Measurements from ENCODE around the gene PAAF1.
A peak's percentile ranks its signal among the peaks of the same experiment; 100 is the strongest.
"Not testable (repeated sequence)": the region's sequence is repeated elsewhere in the genome, so short reads cannot be mapped to it uniquely, and the experiment has no call there.

PAAF1 gene

DNA sequence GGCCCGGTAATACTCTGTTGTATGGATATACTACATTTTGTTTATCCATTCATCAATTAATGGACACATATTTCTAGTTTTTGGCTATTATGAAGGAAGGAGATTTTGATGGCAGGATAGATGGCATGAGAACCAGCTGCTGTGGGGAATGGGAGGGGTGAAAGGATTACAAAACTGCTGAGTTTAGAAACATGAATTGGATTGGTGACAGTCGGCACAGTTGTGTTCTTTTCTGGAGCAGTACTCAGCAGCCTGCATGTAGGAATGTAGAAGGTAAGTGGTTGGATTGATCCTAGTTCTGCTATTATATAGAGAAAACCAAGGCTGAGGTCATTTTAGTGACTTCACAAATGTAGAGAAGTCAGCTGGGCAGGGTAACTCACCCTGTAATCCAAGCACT lies 7.1 kb downstream of the PAAF1 start:
- DNase-seq = no peak

- no peak for DNase-seq
Observed at GRCh38 chr11:73888244-73888643, 11.4 kb downstream of the PAAF1 start.

- DNase-seq = no peak
Observed at GRCh38 chr11:73889019-73889418, 12.2 kb downstream of the PAAF1 start.

DNA sequence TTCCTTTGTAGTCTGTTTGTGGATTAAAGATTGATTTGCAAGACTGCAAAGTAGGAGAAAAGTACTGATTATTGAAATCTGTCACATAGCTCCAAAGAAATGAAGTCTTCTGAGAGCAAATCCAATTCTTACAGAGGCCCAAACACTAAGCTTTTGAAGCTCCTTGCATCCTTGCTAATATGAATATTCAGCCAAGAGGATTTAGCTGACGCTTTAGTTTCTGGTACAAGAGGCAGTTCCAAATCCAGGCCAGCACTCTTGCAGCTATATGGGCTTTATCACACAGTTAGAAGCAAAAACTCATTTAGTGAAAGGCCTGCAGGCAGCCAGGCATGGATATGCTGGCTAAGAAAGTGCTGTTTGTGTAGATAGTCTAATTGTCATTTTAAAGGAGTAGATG lies 12.7 kb downstream of the PAAF1 start:
- no peak for DNase-seq

DNA sequence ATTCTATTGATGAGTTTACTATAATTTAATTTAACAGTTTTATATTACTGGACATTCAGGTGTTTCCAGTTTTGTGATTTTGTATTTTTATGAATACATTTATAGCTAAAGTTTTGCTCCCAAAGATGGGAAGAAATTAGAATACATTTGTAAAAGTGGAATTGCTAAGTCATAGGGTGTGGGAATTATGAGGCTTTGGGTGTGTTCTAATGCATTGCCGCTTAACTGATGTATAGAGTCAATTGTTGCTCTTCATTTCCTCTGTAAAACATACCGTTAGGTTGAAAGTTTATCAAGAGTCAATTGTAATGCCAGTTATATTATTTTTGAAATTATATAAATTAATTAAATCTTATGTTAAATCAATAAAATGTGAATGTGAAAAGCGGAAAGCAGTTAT lies 16.2 kb downstream of the PAAF1 start:
- no peak for DNase-seq

DNA sequence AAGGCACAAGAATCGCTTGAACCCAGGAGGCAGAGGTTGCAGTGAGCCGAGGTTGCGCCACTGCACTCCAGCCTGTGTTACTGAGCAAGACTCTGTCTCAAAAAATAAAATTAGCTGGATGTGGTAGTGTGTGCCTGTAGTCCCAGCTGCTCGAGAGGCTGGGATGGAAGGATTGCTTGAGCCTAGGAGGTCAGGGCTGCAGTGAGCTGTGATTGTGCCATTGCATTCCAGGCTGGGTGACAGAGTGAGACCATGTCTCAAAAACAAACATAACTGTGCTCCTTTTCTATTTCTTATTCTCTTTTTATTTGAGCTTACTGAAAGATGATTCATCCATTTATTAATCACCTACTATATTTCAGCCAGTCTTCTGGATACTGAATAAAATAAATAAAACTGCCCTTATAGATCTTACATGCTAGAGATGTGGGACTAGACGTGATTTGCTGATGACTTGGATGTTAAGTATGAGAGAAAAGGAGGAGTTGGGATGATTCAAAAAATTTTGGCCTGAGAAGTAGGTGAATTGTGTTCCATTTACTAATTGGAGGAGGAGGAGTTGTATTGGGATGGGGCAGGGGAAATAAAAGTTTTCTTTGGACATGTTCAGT lies 18.0 kb downstream of the PAAF1 start:
- no peak for DNase-seq

DNA sequence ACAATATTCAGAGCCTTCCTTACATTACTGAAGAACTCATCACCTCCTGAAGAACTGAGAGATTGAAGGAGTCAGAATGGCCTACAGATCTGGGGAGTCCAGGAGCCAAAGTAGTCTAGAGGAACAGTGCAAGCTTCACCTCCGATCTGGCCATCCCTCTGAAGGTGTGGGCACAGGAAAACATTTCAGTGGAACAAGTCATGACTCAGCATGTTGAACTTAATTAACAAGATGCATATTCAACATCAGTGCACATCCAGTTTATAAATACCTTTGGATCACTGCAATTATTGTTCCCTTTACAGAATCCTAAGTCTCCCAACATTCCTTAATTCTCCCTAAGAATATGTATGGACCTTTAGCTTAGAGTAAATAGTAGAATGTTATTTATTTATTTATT lies 25.5 kb downstream of the PAAF1 start:
- no peak for DNase-seq

DNA sequence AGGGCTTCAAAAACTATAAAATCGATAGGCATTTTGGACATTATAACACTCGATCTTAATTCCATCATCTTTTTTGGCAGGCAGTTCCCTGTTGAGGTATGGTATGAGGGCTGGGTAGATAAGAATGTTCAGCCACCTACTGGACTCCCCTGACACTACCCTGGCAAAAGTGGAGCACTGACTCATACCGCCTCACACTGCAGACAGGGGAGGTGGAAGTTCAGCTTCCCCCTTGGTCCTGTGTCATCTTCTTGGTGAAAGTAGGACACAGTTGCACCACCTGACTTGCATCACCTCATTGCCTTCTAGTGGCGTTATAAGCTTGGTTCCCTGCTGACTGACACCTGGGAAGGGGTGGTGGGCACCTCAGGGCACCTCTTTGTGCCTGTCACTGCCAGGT lies 30.4 kb downstream of the PAAF1 start:
- DNase-seq = peak; percentile 4

DNA sequence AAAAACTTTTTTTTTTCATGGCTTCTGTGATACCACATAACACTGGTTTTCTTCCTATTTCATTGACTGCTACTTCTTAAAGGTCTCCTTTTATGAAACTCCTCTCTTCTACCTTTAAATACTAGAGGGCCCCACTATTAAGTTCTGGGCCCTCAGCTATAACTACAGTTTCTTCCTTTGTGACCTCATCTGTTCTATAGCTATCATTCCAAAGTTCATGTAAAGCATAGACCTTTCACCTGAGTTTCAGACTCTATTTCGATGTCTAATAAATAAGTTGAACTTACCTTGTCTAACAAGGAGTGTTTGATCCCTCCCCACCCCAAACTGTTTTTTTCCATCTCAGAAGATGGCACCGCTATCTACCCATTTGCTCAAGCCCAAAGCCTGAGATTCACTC lies 35.2 kb downstream of the PAAF1 start:
- DNase-seq = no peak

DNA sequence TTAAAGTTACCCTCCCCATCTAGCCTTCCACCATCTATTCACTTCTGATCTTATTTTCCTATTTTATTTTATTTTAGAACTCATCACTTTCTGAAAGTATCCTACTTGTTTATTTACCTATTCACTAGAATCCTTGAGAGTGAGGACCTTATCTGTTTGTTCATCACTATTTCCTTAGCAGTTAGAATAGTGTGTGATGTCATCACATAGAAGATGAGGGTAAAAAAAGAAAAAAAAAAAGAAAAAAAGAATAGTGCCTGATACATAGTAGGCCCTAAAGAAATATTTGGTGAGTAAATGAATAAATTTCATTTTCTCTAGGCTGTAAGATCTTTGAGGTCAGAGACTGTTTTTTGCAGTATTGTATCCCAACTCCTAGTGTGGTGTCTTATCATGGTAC lies 36.7 kb downstream of the PAAF1 start:
- no peak for DNase-seq

DNA sequence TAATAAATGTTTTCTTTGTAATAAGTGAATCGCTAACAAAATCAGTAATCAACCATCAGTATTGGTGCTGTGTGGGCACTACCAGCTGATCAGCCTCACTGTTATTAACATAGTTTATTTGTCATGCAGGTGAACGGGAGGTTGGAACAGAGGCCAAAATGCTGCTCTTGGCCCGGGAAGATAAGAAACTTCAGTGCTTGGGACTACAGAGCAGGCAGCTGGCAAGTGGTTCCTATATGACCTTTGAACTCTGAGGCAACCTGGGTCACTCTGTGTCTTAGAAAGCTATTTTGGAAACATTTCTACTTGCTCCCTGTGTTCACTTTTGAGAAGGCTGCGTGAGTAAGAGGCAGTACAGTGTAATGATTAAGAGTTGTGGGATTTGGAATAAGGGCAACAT lies 37.5 kb downstream of the PAAF1 start:
- DNase-seq = no peak

DNA sequence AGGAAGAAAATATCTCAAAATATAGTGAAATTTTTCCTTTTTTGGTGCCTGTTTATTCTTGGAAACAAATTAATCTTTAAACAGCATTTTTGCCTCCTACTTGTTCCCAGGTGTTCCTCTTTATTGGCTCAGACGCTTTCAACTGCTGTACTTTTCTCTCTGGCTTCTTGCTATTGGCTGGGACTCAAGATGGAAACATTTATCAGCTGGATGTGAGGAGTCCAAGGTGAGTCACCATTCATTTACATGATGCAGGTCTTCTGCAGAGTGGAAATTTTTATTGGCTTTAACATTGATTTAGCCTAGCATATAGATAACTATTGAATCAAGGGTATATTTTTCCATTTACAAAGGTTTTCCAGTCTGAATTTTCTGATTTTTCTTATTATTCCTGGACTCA lies 39.6 kb downstream of the PAAF1 start:
- DNase-seq = no peak

- DNase-seq = no peak
Observed at GRCh38 chr11:73921180-73921579, 44.4 kb downstream of the PAAF1 start.

GRCh38 chr11:73929388-73929787 lies 52.6 kb downstream of the PAAF1 start:
- DNase-seq = no peak

- DNase-seq = no peak
Observed at GRCh38 chr11:73931039-73931645, 54.3 kb downstream of the PAAF1 start.

DNA sequence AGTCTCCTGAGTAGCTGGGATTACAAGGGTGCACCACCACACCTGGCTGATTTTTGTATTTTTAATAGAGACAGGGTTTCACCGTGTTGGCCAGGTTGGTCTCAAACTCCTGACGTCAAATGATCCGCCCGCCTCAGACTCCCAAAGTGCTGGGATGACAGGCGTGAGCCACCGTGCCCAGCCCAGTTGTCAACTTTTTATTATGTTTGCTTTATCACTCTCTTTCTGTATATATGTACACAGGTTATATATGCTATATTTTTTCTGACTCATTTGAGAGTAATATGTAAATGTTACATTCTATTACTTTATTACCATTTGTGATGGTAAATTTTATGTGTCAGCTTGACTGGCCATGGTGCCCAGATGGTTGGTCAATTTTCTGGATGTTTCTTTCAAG lies 55.2 kb downstream of the PAAF1 start:
- no peak for DNase-seq

DNA sequence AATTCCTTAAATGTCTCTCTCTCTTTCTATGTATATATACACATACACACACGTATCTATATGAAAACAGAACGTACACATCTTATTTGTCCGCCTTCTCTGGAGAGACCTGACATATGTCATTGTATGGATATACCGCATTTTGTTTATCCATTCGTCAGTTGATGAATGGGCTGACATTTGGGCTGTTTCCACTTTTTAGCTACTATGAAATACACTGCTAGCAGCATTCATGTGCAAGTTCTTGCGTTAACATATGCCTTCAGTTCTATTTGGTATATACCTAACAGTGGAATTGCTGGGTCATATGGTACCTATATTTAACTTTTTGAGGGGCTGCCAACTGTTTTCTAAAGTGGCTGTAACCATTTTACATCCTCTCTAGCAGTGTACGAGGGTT lies 56.0 kb downstream of the PAAF1 start:
- DNase-seq = no peak

GRCh38 chr11:73936047-73936446 lies 59.2 kb downstream of the PAAF1 start:
- not testable (repeated sequence) for DNase-seq

DNA sequence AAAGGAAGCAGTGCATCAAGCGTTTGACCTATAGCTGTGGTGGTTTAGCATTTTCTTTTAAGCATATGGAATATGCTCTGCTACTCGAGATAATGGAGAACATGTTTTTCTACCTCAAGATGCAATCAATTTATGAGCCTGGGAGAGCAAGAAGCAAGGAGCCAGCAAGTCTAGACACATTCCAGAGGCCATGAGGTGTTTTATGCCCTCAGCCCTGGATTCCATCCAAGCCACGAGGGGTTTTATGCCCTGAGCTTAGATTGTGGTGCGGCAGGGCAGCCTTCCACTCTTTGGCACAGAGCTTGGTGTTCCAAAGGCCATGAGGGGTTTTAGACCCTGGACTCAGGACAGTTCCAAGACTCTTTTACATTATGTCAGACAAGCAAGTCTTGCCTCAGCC lies 62.3 kb downstream of the PAAF1 start:
- no peak for DNase-seq

DNA sequence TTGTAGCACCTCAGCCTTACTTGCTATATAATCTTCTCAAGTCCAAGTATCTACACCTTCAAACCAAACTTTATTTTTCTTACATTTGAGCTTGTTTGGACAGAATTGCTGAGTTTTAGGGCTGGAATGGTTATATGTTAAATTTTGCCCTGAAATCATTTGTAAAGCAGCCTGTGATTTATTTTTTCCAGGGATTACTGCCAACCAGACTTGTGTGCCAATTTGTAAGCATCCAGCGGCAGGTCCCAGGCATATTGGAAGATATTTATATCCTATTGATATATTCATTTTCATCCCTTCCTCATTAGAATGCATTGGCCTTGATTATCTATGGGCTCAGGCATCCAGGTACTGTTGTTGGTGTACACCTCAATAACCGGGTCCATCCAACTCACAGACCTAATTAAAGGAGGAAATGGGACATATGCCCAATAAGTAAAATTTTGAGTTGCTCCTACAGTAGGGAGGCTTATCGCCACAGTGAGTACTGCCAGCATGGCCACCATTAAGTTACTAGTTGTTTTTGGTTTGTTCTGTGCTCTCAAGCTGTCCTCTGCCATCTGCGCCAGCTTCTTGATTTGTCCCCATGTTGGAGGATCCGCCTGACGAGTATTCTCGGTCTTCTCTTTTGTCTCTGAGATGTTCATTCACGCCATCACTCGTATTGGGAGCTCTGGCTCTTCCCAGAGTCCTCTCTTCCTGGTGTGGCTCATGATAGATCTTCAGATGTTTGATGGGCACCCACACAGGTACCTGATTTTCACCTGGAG lies 64.2 kb downstream of the PAAF1 start:
- no peak for DNase-seq

DNA sequence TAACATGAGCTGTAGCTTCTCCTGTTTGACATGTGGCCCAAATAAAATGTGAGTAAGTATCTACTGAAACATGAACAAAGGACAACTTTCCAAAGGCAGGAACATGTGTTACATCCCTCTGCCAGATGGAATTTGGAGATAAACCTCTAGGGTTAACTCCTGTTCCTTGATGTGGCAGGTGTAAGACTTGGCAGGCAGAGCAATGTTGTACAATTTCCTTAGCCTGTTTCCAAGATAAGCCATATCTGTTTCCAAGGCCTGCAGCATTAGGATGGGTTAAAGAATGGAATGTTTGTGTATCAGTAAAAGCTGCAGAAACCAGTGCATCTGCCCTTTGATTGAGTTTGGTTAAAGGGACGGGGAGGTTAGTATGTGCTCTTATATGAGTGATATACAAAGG lies 65.2 kb downstream of the PAAF1 start:
- DNase-seq = no peak

DNA sequence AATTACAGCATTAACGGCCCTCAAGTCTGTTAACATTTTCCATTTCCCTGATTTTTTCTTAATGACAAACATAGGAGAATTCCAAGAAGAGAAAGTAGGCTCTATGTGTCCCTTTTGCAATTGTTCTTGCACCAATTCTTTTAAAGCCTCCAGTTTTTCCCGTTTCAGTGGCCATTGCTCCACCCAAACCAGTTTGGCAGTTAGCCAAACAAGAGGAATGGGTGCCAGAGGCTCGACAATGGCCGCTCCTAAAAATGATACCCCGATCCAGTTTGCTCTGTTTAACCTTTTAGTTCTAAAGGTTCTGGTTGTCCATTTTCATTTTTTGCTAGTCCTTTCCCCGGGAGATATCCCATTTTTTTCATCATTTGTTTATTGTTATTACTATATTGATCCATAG lies 67.3 kb downstream of the PAAF1 start:
- no peak for DNase-seq

DNA sequence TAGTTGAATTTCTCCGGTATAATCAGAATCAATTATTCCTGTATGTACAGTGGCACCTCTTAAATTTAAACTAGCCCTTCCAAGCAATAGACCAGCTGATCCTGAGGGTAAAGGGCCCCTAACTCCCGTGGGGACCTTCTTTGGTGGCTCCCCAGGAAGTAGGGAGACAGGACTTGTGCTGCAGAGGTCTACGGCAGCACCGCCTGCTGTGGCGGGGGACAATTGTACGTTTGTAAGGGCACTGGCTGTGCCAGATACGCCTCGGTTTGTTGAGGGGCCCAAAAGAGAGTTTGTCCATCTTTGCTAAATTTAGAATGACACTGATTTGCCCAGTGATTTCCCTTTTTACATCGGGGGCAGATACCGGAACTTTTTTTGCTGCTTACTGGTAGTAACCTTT lies 68.1 kb downstream of the PAAF1 start:
- no peak for DNase-seq

GRCh38 chr11:73945396-73945795 lies 68.6 kb downstream of the PAAF1 start:
- DNase-seq = no peak

All from stimulated activated naive CD4-positive, alpha-beta T cell treated with Interleukin-2 at 50 U/mL for 16 hours (primary cell).